Epithelial cell of prostate (primary cell): ENCODE measurements around the gene YY1.
"Not testable (repeated sequence)": the region's sequence is repeated elsewhere in the genome, so short reads cannot be mapped to it uniquely, and the experiment has no call there.

Experiments
- DNase-seq: peaks from one replicate; pipeline ENCODE4 v3.0.0-alpha.2; 2011; ENCODE audit warnings: low read depth, low spot score
- H3K27ac ChIP-seq: fragments of 450-650 bp; 2 replicates; pipeline ENCODE4 v1.5.1; 2017; ENCODE audit warnings: mild to moderate bottlenecking

YY1 gene

DNA sequence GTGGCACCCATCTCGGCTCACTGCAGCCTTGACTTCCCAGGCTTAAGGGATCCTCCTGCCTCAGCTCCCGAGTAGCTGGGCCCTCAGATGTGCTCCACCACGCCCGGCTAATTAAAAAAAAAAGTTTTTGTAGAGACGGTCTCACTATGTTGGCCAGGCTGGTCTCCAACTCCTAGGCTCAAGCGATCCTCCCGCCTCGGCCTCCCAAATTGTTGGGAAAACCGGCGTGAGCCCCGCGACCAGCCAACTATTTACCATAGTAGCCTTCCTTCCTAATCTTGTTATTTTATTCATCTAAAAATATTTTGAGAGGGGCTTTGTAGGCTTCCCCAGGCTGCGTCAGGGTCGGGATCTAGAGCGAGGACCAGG is 25.4 kb upstream of the YY1 start:
- peak overlapping the region; percentile 80 for H3K27ac ChIP-seq
- DNase-seq: no peak

DNA sequence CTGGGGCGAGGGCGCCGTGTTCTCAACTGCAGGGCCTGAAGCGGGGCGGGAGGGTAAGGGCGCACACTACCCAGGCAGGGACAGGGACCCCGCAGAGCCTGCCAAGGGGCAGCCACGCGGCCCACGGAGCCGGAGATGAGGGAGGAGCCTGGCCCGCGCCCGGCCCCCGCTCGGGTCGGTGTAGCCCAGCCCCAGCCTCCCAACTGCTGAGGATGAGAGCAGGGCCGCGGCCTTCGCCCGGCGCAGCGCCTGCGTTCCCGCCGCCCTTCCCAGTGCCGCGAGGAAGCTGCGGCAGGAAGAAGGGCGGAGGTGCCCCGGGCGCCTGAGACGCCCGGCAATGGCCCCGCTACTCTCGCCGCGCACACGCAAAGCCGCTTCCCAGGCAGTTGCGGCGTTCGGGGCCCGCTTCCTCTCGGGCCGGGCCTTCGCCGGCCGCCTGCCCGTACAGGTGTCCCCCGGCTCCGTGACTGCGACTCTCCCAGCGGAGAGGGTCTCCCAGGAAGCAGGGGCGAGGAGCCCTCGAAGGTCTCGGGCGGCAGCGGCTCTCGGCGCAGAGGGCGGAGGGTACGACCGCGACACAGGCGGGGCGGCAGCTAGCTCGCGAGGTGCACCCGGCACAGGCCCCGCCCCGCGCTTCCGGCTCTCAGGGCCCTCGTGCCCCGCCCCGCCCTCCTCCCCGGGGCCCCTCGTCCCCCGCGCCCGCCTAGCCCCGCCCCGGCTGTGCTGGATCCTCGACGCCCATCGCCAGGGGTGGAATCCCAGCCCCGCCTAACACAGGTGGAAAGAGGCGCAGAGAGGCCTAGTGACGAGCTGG is 24.8 kb upstream of the YY1 start:
- peak overlapping the region; percentile 80 for H3K27ac ChIP-seq

DNA sequence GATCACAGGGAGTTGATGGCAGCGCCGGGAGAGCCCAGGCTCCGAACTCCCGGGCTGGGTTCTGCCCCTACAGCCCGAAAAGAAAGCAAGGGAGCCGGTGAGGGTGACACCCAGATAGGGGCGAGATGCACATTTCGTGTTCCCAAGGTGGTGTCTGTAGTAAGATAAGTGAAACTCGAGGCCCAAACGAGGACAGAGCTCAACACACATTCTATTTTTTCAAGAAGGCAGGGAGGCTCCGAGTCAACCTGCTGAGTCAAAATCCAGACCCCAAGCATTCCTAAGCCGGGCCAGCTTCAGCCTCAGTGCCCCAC is 24.2 kb upstream of the YY1 start:
- H3K27ac ChIP-seq: peak overlapping the region; percentile 80
- DNase-seq: no peak

More for the DNA sequence above, 24.8 kb upstream of the YY1 start:
- no peak for DNase-seq

DNA sequence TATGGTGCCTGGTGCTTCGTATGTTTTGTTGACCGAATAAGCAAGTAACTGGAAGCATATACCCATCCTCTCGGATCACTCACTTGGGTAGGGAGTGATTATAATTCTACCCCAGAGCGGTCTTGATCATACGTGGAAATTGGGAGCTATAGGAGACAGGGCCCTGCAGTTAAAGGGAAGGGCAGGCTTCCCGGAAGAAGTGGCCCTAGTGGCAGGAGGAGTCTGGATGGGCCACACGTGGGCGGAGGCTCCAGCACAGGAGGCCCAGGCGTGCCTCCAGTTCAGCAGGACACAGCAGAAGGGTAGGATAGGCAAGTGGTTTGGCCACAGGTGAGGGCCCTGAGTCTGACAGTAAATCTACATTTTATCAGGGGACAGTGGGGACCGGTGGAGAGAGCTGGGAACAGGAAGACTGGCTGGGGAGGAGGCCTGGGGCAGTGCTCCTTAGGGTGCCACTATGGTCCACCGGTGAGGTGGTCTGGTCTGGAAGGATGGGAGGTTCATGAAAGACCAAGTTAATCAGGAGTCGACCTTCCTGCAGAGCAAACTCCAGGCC is 23.5 kb upstream of the YY1 start:
- DNase-seq: no peak
- no peak overlapping the region for H3K27ac ChIP-seq

DNA sequence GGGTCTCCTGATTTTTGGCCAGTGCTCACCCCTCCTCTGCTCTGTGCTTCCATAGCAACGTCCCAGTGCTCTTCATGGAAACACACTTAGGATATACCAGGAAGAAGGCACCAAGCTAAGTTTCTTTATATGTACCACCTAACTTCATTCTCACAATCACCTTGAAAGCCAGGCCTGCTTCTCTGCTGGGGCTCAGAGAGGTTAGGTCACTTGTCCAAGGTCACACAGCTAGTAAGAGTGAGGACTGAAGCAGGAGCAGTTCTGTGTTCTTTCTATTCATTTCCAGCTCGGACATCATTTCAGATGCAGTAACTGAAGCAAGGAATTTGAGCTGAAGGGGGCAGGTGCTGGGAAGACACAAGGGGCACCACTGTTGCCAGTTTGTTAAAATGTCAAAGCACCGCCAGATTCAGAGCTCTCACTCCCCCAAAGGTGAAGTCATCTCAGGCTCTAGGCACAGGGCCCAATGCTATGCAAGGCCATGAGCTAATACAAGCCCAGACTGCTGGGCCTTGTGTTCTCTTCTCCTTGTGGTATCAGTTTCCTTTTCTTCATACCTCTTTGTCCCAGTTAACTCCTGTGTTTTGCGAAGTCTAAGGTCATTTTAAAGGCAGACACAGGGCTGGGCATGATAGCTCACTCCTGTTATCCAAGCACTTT is 19.7 kb upstream of the YY1 start:
- H3K27ac ChIP-seq: no peak overlapping the region
- DNase-seq: no peak

DNA sequence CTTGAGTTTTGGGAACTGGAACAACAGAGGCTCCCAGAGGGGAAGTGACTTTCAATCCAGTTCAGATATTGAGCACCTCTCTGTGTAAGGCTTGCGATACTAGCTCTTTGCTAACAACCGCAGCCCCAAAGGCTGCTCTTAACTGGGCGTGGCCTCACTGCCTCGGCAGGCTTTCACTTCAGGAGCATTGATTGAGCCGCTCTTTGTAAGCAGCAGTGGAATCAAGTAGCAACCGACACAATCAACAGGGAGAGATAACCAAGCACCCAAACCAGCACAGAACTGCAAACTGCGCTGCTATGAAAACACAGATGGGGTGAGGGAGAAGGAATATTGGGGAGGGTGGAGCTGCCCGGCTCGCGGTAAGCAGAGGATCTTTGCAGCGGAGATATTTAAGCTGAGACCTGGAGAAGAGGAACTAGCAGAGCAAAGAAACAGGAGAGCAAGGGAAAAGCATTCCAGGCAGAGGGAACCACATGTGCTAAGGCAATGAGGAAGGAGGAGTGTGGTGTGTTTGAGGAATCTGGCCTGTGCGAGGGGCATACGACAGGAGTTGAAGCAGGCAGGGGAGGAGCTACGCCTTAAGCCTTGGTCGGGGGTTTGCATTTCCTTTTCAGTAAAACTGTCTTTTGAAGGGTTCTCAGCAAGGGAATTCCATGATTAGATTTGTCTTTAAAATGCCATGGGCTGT is 17.3 kb upstream of the YY1 start:
- H3K27ac ChIP-seq: no peak overlapping the region
- DNase-seq: no peak

DNA sequence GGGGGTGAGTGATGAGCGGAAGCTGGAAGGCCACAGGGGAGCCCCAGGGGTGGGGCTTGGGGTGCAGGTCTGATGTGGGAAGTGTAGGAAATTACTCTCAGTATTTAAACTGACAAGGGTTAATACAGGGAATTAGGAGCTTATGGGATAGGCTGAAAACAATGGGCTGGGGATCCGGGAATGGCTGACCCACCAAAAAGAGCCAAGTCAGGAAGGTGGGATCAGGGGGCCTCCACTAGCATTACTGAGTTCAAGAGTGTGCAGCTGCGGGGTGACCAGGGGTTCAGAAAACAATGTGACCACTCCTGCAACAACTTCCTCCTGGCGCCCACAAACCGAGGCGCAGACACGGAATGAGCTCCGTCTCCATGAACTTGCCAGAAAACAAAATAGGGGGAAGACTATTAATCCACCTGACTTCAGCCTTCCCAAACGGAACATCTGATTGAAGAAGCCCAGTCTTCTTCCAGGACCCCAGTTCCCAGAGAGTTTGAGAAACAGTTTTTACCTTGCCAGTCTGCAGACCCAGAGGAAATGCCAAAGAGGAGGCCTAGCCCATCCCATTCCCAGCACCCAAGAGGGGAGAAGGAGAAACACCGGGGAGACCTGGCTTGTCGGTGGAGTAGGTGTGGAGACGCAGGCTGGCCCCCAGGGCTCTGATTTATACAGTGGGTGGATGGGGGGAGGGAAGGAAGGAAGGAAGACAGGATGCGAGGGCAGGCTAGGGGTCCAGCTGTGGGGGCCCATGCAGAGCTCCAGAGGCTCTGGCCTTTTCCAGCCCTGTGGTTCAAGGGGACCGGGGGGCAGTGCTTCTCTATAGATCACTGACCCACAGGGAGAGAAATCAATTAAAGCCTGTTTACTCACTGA is 16.5 kb upstream of the YY1 start:
- DNase-seq: no peak
- H3K27ac ChIP-seq: no peak overlapping the region

DNA sequence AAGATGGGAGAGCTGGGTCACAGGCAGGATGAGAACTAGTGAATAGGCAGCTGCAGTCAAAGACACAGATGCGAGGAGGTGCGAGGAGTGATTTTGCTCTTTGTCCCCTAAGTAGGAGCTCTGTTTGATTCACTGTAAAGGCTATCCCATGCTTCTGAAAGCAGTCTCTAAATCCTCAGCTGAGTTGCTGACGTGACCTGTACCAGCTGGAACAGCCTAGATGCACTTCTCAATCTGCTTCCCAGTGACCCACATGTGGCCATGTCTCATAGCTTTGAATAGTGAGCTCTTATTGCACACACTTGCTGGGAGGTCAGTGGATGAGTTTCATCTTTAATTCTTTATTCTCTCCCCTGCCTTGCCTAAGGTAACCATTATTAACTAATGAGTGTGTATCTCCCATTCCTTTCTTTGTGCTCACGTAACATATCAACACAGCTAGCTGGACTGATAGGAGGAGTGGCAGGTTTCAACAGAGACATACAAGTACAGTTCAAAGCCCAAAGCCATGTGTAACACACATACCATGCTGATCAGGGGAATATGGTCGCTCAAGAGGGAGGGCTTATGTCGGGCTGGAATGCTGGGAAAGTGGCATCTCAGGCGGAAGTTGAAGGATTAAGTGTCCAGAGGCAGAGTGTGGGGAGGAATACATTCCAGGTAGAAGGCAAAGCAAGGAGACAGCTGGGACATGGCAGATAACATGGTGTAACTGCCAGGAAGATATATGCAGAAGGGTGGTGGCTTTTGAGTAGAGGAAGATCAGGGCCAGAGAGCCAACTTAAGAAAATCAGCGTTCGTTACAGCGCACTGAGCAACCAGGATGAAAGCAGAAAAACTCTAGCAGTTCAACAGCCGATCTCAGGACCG is 15.4 kb upstream of the YY1 start:
- no peak overlapping the region for H3K27ac ChIP-seq
- no peak for DNase-seq

DNA sequence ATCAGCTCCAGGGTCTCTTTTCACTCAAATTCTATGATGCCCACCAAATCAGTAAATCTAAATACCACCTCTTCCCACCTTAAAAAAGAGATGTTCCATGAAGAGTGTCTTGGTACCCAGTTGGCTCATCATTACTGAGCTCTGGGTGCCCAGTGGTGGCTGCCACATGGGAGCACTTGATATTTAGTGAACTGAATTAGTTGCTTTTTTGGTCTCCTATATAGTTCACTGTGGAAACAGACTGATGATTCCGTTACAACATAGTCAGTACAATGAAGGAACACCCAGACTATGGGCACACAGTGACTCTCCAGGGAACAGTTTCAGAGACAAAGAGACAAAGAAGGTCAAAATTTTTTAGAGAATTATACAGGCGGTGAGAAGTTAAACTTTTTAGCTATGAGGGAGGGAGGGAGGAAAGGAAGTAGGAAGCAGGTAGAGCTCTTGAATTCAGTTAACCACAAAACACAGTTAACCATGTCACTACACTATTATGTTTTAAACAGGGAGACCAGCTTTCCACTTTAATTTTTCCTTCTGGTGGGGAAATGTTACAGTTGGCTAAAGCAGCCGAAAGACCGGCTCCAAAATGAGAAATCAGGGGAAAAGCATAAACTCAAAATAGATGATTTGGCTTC is 14.6 kb upstream of the YY1 start:
- H3K27ac ChIP-seq: no peak overlapping the region
- DNase-seq: no peak

DNA sequence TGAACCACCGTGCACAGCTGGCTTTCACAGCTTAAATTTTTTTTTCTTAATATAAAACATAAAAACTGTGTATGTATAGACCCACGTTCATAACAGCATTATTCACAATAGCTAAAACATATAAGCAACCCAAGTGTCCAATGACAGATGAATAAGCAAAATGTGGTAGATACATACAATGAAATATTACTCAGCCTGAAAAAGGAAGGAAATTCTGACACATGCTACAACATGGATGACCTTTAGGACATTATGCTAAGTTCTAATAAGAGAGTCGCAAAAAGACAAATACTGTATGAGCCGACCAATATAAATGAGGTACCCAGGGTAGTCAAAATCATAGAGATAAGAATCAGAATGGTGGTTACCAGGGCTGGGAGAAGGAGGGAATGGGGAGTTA is 13.8 kb upstream of the YY1 start:
- no peak for DNase-seq
- H3K27ac ChIP-seq: no peak overlapping the region

DNA sequence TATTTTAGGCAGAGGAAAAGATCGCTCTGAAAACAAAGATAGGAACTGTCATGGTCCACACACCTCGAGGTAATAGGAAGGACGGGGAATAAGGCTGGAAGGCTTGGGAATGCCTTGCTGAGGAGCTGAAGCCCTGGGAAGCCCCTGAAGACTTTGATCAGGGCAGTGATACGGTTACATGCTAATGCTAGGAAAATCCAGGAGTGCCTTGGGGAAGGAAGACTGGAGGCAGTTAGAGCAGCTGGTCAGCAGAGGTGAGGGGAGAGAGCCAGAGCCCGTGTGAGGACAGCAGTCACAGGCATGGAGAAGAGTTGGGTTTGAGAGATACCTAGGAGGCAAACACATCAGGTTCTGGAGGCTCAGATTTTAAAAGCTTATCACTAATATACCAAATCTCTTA is 8.6 kb upstream of the YY1 start:
- no peak overlapping the region for H3K27ac ChIP-seq
- no peak for DNase-seq

DNA sequence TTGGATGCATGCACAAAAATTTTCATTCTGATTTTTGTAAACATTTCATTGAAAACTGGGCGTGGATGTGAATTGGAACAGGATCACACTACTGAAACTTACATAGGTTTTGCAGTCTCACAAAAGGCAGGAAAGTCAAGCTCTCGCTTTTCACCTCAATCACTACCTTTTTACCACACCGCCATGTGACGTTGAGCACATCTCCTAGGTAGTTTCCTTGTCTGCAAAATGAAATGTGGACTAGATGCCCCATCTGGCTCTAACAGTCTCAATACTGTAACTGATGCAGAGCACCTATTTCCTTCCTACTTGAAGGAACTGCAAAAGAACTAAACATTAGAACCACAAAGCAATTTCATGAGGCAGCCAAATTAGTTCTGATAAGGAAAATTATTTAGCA is 4.4 kb upstream of the YY1 start:
- DNase-seq: no peak
- no peak overlapping the region for H3K27ac ChIP-seq

DNA sequence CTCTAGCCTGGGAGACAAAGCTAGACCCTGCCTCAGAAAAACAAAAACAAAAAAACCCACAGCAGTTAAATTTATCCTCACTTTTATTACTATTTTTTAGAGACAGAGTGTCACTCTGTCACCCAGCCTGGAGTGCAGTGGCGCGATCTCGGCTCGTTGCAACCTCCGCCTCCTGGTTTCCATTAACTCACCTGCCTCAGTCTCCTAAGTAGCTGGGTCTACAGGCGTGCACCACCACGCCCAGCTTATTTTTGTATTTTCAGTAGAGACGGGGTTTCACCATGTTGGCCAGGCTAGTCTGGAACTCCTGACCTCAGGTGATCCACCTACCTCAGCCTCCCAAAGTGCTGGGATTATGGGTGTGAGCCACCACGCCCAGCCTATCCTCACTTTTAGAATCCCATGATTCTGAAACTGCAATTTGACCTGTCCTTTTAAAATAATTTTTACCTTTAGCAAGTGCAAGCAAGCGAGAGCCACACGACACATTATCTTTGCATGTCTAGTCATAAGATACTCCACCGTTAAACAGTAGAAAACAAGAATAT is 2.6 kb upstream of the YY1 start:
- not testable (repeated sequence) for DNase-seq, H3K27ac ChIP-seq

DNA sequence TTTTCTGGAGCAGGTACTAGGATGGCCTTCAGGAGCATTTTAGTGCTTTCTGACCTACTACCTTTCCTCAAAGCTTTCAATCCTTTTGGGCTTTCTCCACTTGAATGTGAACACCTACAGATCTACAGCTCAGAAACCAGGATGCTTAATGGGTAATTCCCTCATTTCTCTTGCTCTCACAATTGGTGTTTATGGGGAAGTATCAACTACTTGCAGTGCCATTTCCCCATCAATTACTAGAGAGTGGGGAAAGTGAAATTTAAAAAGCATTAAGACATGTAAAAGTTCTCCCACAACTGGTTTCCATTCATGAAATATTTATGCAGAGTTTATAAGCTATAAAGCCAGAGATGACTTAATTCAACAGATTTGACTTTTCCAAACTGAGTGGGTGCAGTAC is 2.1 kb upstream of the YY1 start:
- no peak for DNase-seq
- H3K27ac ChIP-seq: no peak overlapping the region

DNA sequence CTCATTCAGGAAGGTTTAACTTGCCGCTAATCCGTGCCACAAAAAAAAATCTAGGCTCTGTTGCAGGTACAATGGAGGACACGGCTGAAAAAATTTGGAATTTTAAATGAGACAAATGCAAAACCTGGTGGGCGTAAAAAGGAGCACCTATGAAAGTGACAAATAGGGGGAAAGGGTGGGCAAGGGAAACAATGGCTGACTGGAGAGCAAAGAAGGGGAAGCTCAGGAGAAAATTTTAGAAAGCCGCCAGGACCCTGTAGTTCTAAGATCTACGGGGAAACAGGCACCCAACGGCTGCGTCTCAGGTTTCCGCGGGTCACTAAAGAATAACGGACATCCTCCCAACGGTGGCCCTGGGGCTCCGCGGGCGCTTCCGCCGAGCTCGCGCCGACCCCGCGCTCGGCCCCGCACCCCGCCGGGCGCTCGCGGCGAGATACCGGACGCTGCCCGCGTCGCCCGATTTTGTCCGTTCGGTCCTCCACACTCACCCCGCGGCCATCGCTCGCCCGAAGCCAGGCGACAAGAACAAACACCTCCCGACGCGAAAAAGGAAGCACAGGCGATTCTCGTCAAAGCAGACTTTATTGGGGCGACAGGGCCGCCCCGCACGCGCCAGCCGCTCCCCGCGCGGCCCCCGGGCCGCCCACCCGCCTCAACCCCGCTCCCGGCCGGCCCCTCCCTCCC is 1.1 kb upstream of the YY1 start:
- no peak for DNase-seq
- peak overlapping the region; percentile 95 for H3K27ac ChIP-seq

DNA sequence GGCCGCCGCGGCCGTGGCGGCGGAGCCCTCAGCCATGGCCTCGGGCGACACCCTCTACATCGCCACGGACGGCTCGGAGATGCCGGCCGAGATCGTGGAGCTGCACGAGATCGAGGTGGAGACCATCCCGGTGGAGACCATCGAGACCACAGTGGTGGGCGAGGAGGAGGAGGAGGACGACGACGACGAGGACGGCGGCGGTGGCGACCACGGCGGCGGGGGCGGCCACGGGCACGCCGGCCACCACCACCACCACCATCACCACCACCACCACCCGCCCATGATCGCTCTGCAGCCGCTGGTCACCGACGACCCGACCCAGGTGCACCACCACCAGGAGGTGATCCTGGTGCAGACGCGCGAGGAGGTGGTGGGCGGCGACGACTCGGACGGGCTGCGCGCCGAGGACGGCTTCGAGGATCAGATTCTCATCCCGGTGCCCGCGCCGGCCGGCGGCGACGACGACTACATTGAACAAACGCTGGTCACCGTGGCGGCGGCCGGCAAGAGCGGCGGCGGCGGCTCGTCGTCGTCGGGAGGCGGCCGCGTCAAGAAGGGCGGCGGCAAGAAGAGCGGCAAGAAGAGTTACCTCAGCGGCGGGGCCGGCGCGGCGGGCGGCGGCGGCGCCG is 381 bp downstream of the YY1 start:
- no peak for DNase-seq
- peak overlapping the region; percentile 95 for H3K27ac ChIP-seq

DNA sequence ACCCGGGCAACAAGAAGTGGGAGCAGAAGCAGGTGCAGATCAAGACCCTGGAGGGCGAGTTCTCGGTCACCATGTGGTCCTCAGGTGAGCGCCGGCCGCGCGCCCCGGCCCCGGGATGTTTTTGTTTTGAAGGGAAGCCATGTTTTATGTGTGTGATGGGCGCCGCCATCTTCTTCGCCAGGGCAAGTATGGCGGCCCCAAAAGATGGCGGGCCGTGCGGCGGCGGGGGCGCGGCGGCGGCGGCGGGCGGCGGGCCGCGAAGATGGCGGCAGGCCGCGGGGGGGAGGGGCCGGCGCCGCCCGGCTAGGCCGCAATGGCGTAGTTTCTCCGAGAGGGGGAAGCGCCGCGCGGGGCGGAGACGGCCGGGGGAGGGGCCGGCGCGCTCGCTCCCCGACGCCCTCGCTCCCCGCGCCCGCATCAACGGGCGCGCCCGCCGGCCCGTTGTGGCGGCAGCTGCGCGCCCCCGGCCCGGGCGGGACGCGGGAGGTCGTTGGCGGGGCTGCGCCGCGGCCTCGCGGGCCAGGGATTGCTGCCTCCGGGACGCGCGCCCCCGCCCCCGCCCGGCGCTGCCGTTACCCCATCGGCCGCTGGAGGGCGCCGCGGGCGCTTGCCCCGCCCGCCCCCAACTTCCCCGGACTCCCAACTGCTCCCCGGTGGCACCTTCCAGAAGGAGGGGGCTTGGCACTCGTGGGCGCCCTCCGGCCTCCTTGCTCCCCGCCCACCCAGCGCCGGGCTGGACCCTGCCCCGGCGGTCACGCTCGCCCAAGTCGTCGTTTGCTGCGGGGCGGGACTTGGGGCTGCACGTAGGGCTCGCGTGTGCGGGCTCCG is 1.1 kb downstream of the YY1 start:
- DNase-seq: peak; percentile 69
- peak overlapping the region; percentile 95 for H3K27ac ChIP-seq
